ENCODE measurements around the gene ZFP30. TPM values are rescaled to one million over a fixed set of nuclear protein-coding genes. Genes with fewer than 3 reads are reported as not detected.

The ZFP30 gene
- polyA plus RNA-seq, 1 donor from 2014 or later = 54.7 TPM

DNA sequence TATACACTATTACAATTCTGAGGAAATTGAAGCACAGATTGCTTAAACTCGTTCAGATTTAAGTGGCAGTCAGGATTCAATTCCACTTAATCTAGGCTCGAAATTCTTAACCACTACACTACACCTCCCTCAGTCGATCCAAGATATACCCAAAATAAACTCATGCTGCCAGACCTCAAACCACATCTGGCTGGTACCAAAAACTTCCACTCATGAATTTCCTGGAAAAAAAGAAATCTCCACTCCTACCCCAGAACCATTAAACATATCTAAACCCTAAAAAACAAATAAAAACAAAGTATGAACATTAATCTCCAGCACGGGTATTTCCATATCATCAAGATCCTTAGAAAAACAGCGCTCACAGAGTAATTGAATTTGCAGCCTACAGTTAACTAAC lies 1.1 kb downstream of the ZFP30 start:
- H3K9me2 ChIP-seq (ENCODE audit: insufficient read depth, low read length) = no peaks in the 10 kb centered on the region
- H3K9ac ChIP-seq (ENCODE audit: low read length) = peak overlapping the region; percentile 95
- H3K27ac ChIP-seq (ENCODE audit: low read length) = peak overlapping the region; percentile 99
- peak overlapping the region; percentile 80 for H3K4me3 ChIP-seq (ENCODE audit: low read length)
- H3F3A ChIP-seq (ENCODE audit: insufficient read depth, low read length, poor library complexity, severe bottlenecking) = peaks cover 5% of the 10 kb centered on the region
- H2AFZ ChIP-seq (ENCODE audit: low read depth, low read length) = peak overlapping the region; percentile 75
- H3K9me3 ChIP-seq (ENCODE audit: low read length) = peaks cover 8% of the 10 kb centered on the region
- H4K20me1 ChIP-seq (ENCODE audit: insufficient read depth) = no peaks in the 10 kb centered on the region
- peak overlapping the region; percentile 85 for H3K4me2 ChIP-seq (ENCODE audit: low read length)
- H3K36me3 ChIP-seq (ENCODE audit: insufficient read depth, low read length) = no peaks in the 10 kb centered on the region
- H3K79me2 ChIP-seq (replicated peaks; ENCODE audit: insufficient read depth, low read length) = peaks cover 64% of the 10 kb centered on the region
- no peaks in the 10 kb centered on the region for H3K27me3 ChIP-seq (ENCODE audit: insufficient read depth, low read depth, low read length)
- TF ChIP-seq TAF1 (IDR thresholded peaks at IDR 0.05; ENCODE audit: low read depth) = no peak
- no peak for TF ChIP-seq RAD21 (conservative IDR thresholded peaks at IDR 0.05)
- TF ChIP-seq, protein P1, sequence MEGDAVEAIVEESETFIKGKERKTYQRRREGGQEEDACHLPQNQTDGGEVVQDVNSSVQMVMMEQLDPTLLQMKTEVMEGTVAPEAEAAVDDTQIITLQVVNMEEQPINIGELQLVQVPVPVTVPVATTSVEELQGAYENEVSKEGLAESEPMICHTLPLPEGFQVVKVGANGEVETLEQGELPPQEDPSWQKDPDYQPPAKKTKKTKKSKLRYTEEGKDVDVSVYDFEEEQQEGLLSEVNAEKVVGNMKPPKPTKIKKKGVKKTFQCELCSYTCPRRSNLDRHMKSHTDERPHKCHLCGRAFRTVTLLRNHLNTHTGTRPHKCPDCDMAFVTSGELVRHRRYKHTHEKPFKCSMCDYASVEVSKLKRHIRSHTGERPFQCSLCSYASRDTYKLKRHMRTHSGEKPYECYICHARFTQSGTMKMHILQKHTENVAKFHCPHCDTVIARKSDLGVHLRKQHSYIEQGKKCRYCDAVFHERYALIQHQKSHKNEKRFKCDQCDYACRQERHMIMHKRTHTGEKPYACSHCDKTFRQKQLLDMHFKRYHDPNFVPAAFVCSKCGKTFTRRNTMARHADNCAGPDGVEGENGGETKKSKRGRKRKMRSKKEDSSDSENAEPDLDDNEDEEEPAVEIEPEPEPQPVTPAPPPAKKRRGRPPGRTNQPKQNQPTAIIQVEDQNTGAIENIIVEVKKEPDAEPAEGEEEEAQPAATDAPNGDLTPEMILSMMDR (IDR thresholded peaks at IDR 0.05; ENCODE audit: poor library complexity, severe bottlenecking) = no peak
- TF ChIP-seq, protein P2, sequence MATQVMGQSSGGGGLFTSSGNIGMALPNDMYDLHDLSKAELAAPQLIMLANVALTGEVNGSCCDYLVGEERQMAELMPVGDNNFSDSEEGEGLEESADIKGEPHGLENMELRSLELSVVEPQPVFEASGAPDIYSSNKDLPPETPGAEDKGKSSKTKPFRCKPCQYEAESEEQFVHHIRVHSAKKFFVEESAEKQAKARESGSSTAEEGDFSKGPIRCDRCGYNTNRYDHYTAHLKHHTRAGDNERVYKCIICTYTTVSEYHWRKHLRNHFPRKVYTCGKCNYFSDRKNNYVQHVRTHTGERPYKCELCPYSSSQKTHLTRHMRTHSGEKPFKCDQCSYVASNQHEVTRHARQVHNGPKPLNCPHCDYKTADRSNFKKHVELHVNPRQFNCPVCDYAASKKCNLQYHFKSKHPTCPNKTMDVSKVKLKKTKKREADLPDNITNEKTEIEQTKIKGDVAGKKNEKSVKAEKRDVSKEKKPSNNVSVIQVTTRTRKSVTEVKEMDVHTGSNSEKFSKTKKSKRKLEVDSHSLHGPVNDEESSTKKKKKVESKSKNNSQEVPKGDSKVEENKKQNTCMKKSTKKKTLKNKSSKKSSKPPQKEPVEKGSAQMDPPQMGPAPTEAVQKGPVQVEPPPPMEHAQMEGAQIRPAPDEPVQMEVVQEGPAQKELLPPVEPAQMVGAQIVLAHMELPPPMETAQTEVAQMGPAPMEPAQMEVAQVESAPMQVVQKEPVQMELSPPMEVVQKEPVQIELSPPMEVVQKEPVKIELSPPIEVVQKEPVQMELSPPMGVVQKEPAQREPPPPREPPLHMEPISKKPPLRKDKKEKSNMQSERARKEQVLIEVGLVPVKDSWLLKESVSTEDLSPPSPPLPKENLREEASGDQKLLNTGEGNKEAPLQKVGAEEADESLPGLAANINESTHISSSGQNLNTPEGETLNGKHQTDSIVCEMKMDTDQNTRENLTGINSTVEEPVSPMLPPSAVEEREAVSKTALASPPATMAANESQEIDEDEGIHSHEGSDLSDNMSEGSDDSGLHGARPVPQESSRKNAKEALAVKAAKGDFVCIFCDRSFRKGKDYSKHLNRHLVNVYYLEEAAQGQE (IDR thresholded peaks at IDR 0.05; ENCODE audit: borderline replicate concordance) = no peak
- TF ChIP-seq MXI1 (conservative IDR thresholded peaks at IDR 0.05; ENCODE audit: poor library complexity, severe bottlenecking) = no peak
- no peak for TF ChIP-seq SMC3 (conservative IDR thresholded peaks at IDR 0.05; ENCODE audit: poor library complexity)
- no peak for TF ChIP-seq POLR2AphosphoS5 (IDR thresholded peaks at IDR 0.05)
- no peak for TF ChIP-seq EP300 (conservative IDR thresholded peaks at IDR 0.05; ENCODE audit: poor library complexity, severe bottlenecking)
- TF ChIP-seq EZH2 (IDR thresholded peaks at IDR 0.05; ENCODE audit: borderline replicate concordance, insufficient read depth, low read length, poor library complexity, severe bottlenecking) = no peak

GRCh38 chr19:37635076-37636056 lies 19.9 kb downstream of the ZFP30 start:
- no peaks in the 10 kb centered on the region for H4K20me1 ChIP-seq (ENCODE audit: insufficient read depth)
- peaks cover 50% of the 10 kb centered on the region for H3K36me3 ChIP-seq (ENCODE audit: insufficient read depth, low read length)
- H3K79me2 ChIP-seq (replicated peaks; ENCODE audit: insufficient read depth, low read length) = peaks cover 4% of the 10 kb centered on the region
- TF ChIP-seq TAF1 (IDR thresholded peaks at IDR 0.05; ENCODE audit: low read depth) (no peak), MXI1 (conservative IDR thresholded peaks at IDR 0.05; ENCODE audit: poor library complexity, severe bottlenecking) (no peak), POLR2AphosphoS5 (IDR thresholded peaks at IDR 0.05) (no peak), EP300 (conservative IDR thresholded peaks at IDR 0.05; ENCODE audit: poor library complexity, severe bottlenecking) (no peak), EZH2 (IDR thresholded peaks at IDR 0.05; ENCODE audit: borderline replicate concordance, insufficient read depth, low read length, poor library complexity, severe bottlenecking) (no peak), SMC3 (conservative IDR thresholded peaks at IDR 0.05; ENCODE audit: poor library complexity) (no peak), RAD21 (conservative IDR thresholded peaks at IDR 0.05) (no peak)
- TF ChIP-seq, protein P2 (IDR thresholded peaks at IDR 0.05; ENCODE audit: borderline replicate concordance) = no peak
- TF ChIP-seq, protein P1 (IDR thresholded peaks at IDR 0.05; ENCODE audit: poor library complexity, severe bottlenecking) = no peak
- H3F3A ChIP-seq (ENCODE audit: insufficient read depth, low read length, poor library complexity, severe bottlenecking) = no peaks in the 10 kb centered on the region
- H2AFZ ChIP-seq (ENCODE audit: low read depth, low read length) = no peak overlapping the region
- H3K27ac ChIP-seq (ENCODE audit: low read length) = no peak overlapping the region
- no peak overlapping the region for H3K4me3 ChIP-seq (ENCODE audit: low read length)
- no peaks in the 10 kb centered on the region for H3K9me2 ChIP-seq (ENCODE audit: insufficient read depth, low read length)
- no peak overlapping the region for H3K4me2 ChIP-seq (ENCODE audit: low read length)
- H3K9ac ChIP-seq (ENCODE audit: low read length) = no peak overlapping the region
- H3K9me3 ChIP-seq (ENCODE audit: low read length) = peaks cover 29% of the 10 kb centered on the region
- H3K27me3 ChIP-seq (ENCODE audit: insufficient read depth, low read depth, low read length) = no peaks in the 10 kb centered on the region
